Karpas-422 (cell line): ENCODE data around the gene IMPG2. TPM values are rescaled to one million over a fixed set of nuclear protein-coding genes. Genes with fewer than 3 reads are reported as not detected.

Experiments
- DNase-seq: peaks from one replicate; pipeline ENCODE4 v3.0.0-alpha.2; 2015
- H2AFZ ChIP-seq: fragments of 200-600 bp; sonication (generic); 2 replicates; pipeline ENCODE4 v1.6.1; 2014; ENCODE audit warnings: antibody characterized with exemption, low read length, mixed read lengths
- H3K27ac ChIP-seq: fragments of 200-600 bp; sonication (generic); 2 replicates; pipeline ENCODE4 v1.5.1; 2014; ENCODE audit warnings: mild to moderate bottlenecking, low read length, moderate library complexity
- H3K27me3 ChIP-seq: fragments of 200-600 bp; sonication (generic); 2 replicates; pipeline ENCODE4 v1.6.1; 2014; ENCODE audit warnings: low read length, mixed read lengths
- H3K36me3 ChIP-seq: fragments of 200-600 bp; sonication (generic); 2 replicates; pipeline ENCODE4 v1.6.1; 2014; ENCODE audit warnings: low read length, mixed read lengths; ENCODE audit not compliant: insufficient read depth
- H3K4me1 ChIP-seq: fragments of 200-600 bp; sonication (generic); 2 replicates; pipeline ENCODE4 v1.6.1; 2014; ENCODE audit warnings: mild to moderate bottlenecking, low read length, mixed read lengths
- H3K4me2 ChIP-seq: fragments of 200-600 bp; sonication (generic); 2 replicates; pipeline ENCODE4 v1.6.1; 2014; ENCODE audit warnings: low read length, low read depth, mild to moderate bottlenecking; ENCODE audit not compliant: poor library complexity, severe bottlenecking
- H3K4me3 ChIP-seq: fragments of 200-600 bp; sonication (generic); 2 replicates; pipeline ENCODE4 v1.5.1; 2014; ENCODE audit warnings: mild to moderate bottlenecking, antibody characterized with exemption, low read length, mixed read lengths
- H3K79me2 ChIP-seq: fragments of 200-600 bp; sonication (generic); 2 replicates; pipeline ENCODE4 v1.6.1; 2014; ENCODE audit warnings: mild to moderate bottlenecking, low read length, mixed read lengths
- H3K9ac ChIP-seq: fragments of 200-600 bp; sonication (generic); 2 replicates; pipeline ENCODE4 v1.6.0; 2014; ENCODE audit warnings: low read length
- H3K9me2 ChIP-seq: fragments of 200-600 bp; sonication (generic), shearing (Covaris generic); replicated peaks from 2 replicates; pipeline ENCODE4 v1.6.0; 2014; ENCODE audit warnings: mild to moderate bottlenecking, low read length, moderate library complexity; ENCODE audit not compliant: insufficient read depth
- H3K9me3 ChIP-seq: fragments of 300-700, 200-600 bp; sonication (generic); 2 replicates; pipeline ENCODE4 v1.6.1; 2014; ENCODE audit warnings: low read length, mixed read lengths
- H4K20me1 ChIP-seq: fragments of 200-600 bp; sonication (generic); 2 replicates; pipeline ENCODE4 v1.6.1; 2014; ENCODE audit warnings: mild to moderate bottlenecking, antibody characterized with exemption, low read length, low read depth; ENCODE audit not compliant: insufficient read depth
- total RNA-seq: library from RNA; depleted of rRNA; stranded (reverse); fragments of >200 nt; shearing (Covaris generic); gene quantifications from 2 replicates; pipeline ENCODE4 v1.2.3, GENCODE V29; 2014; ENCODE audit warnings: low replicate concordance

IMPG2 gene
- total RNA-seq, 1 experiment from 2014 or later = 0.45 TPM

GRCh38 chr3:101219842-101220560 lies 100.4 kb downstream of the IMPG2 start:
- Histone ChIP-seq H3K36me3 (no peaks in the 10 kb centered on the region), H3K9me2 (no peaks in the 10 kb centered on the region; the same call in 1 of the 2 replicates), H3K4me2 (no peak overlapping the region), H3K27me3 (no peaks in the 10 kb centered on the region), H3K9me3 (no peaks in the 10 kb centered on the region), H3K4me1 (peaks cover 10% of the 10 kb centered on the region), H2AFZ (no peak overlapping the region), H3K27ac (no peak overlapping the region), H3K9ac (no peak overlapping the region), H3K79me2 (no peaks in the 10 kb centered on the region), H4K20me1 (no peaks in the 10 kb centered on the region), H3K4me3 (no peak overlapping the region)
- DNase-seq = peak; percentile 4

- DNase-seq = no peak
- Histone ChIP-seq H3K4me2 (no peak overlapping the region), H3K4me3 (no peak overlapping the region), H3K4me1 (peaks cover 10% of the 10 kb centered on the region), H4K20me1 (no peaks in the 10 kb centered on the region), H3K9me2 (no peaks in the 10 kb centered on the region; the same call in 1 of the 2 replicates), H3K27ac (no peak overlapping the region), H3K27me3 (no peaks in the 10 kb centered on the region), H3K36me3 (no peaks in the 10 kb centered on the region), H3K9me3 (no peaks in the 10 kb centered on the region; the same call in 1 of the 2 replicates), H3K79me2 (no peaks in the 10 kb centered on the region), H3K9ac (no peak overlapping the region), H2AFZ (no peak overlapping the region)
These were observed 102.7 kb downstream of the IMPG2 start for GRCh38 chr3:101217472-101218245.

GRCh38 chr3:101216710-101217465 lies 103.5 kb downstream of the IMPG2 start:
- Histone ChIP-seq H3K9me3 (no peaks in the 10 kb centered on the region; the same call in 1 of the 2 replicates), H3K27ac (no peak overlapping the region), H3K27me3 (no peaks in the 10 kb centered on the region), H4K20me1 (no peaks in the 10 kb centered on the region), H3K4me1 (peaks cover 10% of the 10 kb centered on the region), H2AFZ (peak overlapping the region; percentile 57; the same call in 1 of the 2 replicates), H3K9ac (no peak overlapping the region), H3K36me3 (no peaks in the 10 kb centered on the region), H3K79me2 (no peaks in the 10 kb centered on the region), H3K4me2 (no peak overlapping the region), H3K9me2 (no peaks in the 10 kb centered on the region; the same call in 1 of the 2 replicates), H3K4me3 (no peak overlapping the region)
- DNase-seq = peak; percentile 46

GRCh38 chr3:101212730-101213129 lies 107.6 kb downstream of the IMPG2 start:
- no peaks in the 10 kb centered on the region; the same call in 1 of the 2 replicates for H3K9me3 ChIP-seq
- H2AFZ ChIP-seq = peak overlapping the region; percentile 70; the same call in 1 of the 2 replicates
- H3K27ac ChIP-seq = no peak overlapping the region
- H3K79me2 ChIP-seq = no peaks in the 10 kb centered on the region
- H3K4me1 ChIP-seq = peaks cover 10% of the 10 kb centered on the region
- peak; percentile 48 for DNase-seq
- H4K20me1 ChIP-seq = no peaks in the 10 kb centered on the region
- no peak overlapping the region for H3K4me2 ChIP-seq
- no peaks in the 10 kb centered on the region; the same call in 1 of the 2 replicates for H3K9me2 ChIP-seq
- no peak overlapping the region for H3K9ac ChIP-seq
- H3K4me3 ChIP-seq = no peak overlapping the region
- no peaks in the 10 kb centered on the region for H3K27me3 ChIP-seq
- no peaks in the 10 kb centered on the region for H3K36me3 ChIP-seq

- H3K27ac ChIP-seq = no peak overlapping the region
- H3K9ac ChIP-seq = no peak overlapping the region
- peak overlapping the region; percentile 55; the same call in 1 of the 2 replicates for H2AFZ ChIP-seq
- no peaks in the 10 kb centered on the region for H3K27me3 ChIP-seq
- no peaks in the 10 kb centered on the region for H3K36me3 ChIP-seq
- no peak overlapping the region for H3K4me3 ChIP-seq
- H4K20me1 ChIP-seq = no peaks in the 10 kb centered on the region
- H3K9me2 ChIP-seq = no peaks in the 10 kb centered on the region
- H3K9me3 ChIP-seq = no peaks in the 10 kb centered on the region
- H3K79me2 ChIP-seq = no peaks in the 10 kb centered on the region
- H3K4me1 ChIP-seq = peaks cover 5% of the 10 kb centered on the region; the same call in 1 of the 2 replicates
- no peak overlapping the region for H3K4me2 ChIP-seq
- DNase-seq = no peak
These were observed 116.1 kb downstream of the IMPG2 start for GRCh38 chr3:101204246-101204645.

- H3K4me3 ChIP-seq = no peak overlapping the region
- H2AFZ ChIP-seq = no peak overlapping the region
- H3K9ac ChIP-seq = no peak overlapping the region
- DNase-seq = no peak
- no peaks in the 10 kb centered on the region for H4K20me1 ChIP-seq
- no peaks in the 10 kb centered on the region for H3K27me3 ChIP-seq
- no peak overlapping the region for H3K4me2 ChIP-seq
- H3K36me3 ChIP-seq = no peaks in the 10 kb centered on the region
- H3K79me2 ChIP-seq = no peaks in the 10 kb centered on the region
- no peaks in the 10 kb centered on the region for H3K9me2 ChIP-seq
- no peaks in the 10 kb centered on the region for H3K9me3 ChIP-seq
- peaks cover 5% of the 10 kb centered on the region; the same call in 1 of the 2 replicates for H3K4me1 ChIP-seq
- H3K27ac ChIP-seq = no peak overlapping the region
These were observed 117.0 kb downstream of the IMPG2 start for GRCh38 chr3:101203411-101203810.

- no peaks in the 10 kb centered on the region for H3K27me3 ChIP-seq
- DNase-seq = peak; percentile 49
These were observed 117.7 kb downstream of the IMPG2 start for GRCh38 chr3:101202640-101203039.

More at GRCh38 chr3:101202640-101203039, 117.7 kb downstream of the IMPG2 start:
- Histone ChIP-seq H3K4me1 (peaks cover 5% of the 10 kb centered on the region; the same call in 1 of the 2 replicates), H3K4me3 (no peak overlapping the region), H3K36me3 (no peaks in the 10 kb centered on the region), H3K79me2 (no peaks in the 10 kb centered on the region), H3K9me2 (no peaks in the 10 kb centered on the region), H4K20me1 (no peaks in the 10 kb centered on the region), H3K4me2 (no peak overlapping the region), H2AFZ (no peak overlapping the region), H3K27ac (no peak overlapping the region), H3K9me3 (no peaks in the 10 kb centered on the region), H3K9ac (no peak overlapping the region)
